Astrocyte of the cerebellum (primary cell): Measurements from ENCODE around the gene NMT2.
A peak's percentile ranks its signal among the peaks of the same experiment; 100 is the strongest.
"Not testable (repeated sequence)": the region's sequence is repeated elsewhere in the genome, so short reads cannot be mapped to it uniquely, and the experiment has no call there.

Experiments used
- DNase-seq: peaks from one replicate; pipeline ENCODE4 v3.0.0-alpha.2; 2011; ENCODE audit warnings: low read depth
- H3K4me3 ChIP-seq: 2 replicates; pipeline ENCODE4 v1.5.1; 2011; ENCODE audit warnings: mild to moderate bottlenecking, low read depth, low read length, moderate library complexity
- CTCF ChIP-seq: IDR thresholded peaks from 2 replicates; pipeline ENCODE4 v1.5.1; 2012; ENCODE audit warnings: low read length, low read depth, moderate library complexity, mild to moderate bottlenecking; ENCODE audit errors: missing control alignments
- in situ Hi-C: cut with HindIII; loops from 2 replicates; pipeline ENCODE4 v1.10.0; 2017; ENCODE audit warnings: low sequenced_read_pairs

Gene NMT2

GRCh38 chr10:15209827-15210509 lies 41.5 kb upstream of the NMT2 start:
- in situ Hi-C loops = no loop called here
- no peak overlapping the region for H3K4me3 ChIP-seq
- DNase-seq = peak; percentile 47
- peak; percentile 92 for TF ChIP-seq CTCF

GRCh38 chr10:15208221-15208620 lies 39.7 kb upstream of the NMT2 start:
- no peak for DNase-seq
- no peak for TF ChIP-seq CTCF
- no peak overlapping the region for H3K4me3 ChIP-seq
- in situ Hi-C loops = no loop called here

GRCh38 chr10:15207410-15207809 lies 38.9 kb upstream of the NMT2 start:
- H3K4me3 ChIP-seq, DNase-seq, in situ Hi-C loops: not testable (repeated sequence)

GRCh38 chr10:15202639-15203038 lies 34.1 kb upstream of the NMT2 start:
- H3K4me3 ChIP-seq = no peak overlapping the region
- no peak for TF ChIP-seq CTCF
- no peak for DNase-seq
- in situ Hi-C loops = no loop called here

GRCh38 chr10:15202301-15202621 lies 33.8 kb upstream of the NMT2 start:
- H3K4me3 ChIP-seq, DNase-seq, in situ Hi-C loops: not testable (repeated sequence)

GRCh38 chr10:15201589-15202300 lies 33.3 kb upstream of the NMT2 start:
- in situ Hi-C loops = no loop called here

GRCh38 chr10:15200626-15201025 lies 32.1 kb upstream of the NMT2 start:
- TF ChIP-seq CTCF = no peak
- H3K4me3 ChIP-seq = no peak overlapping the region
- DNase-seq = peak; percentile 74
- in situ Hi-C loops = no loop called here

More at GRCh38 chr10:15201589-15202300, 33.3 kb upstream of the NMT2 start:
- no peak overlapping the region for H3K4me3 ChIP-seq
- no peak for DNase-seq
- no peak for TF ChIP-seq CTCF
